HepG2 (cell line): ENCODE data around the gene CEP104. TPM values are rescaled to one million over a fixed set of nuclear protein-coding genes. Genes with fewer than 3 reads are reported as not detected.

Experiments
- ATAC-seq: fragments of 200-7000 bp; cut with Tn5 transposase; 3 replicates; pipeline ENCODE4 v1.9.1; 2020; ENCODE audit warnings: mild to moderate bottlenecking, moderate library complexity
- BruUV-seq: library from RNA; stranded (reverse); fragments of 400-500 nt; replicated peaks from 2 replicates; lab custom pipeline; 2021; lab: Mats Ljungman, UMichigan
- CTCF ChIA-PET: fragments of 300-600 bp; formaldehyde crosslinking; extraction: SDS; loops from one replicate; lab custom pipeline; 2021; ENCODE audit warnings: low total read pairs, inconsistent platforms, low intra/inter-chr PET ratio; lab: Yijun Ruan, JAX
- POLR2A ChIA-PET: fragments of 350-600 bp; sonication (Branson Sonifier 250); formaldehyde crosslinking; loops from one replicate; lab custom pipeline; 2020; ENCODE audit warnings: antibody characterized with exemption, inconsistent platforms; lab: Yijun Ruan, JAX
- DNase-seq: peaks from one replicate; pipeline ENCODE4 v3.0.0-alpha.2; 2015; ENCODE audit warnings: low spot score
- FAIRE-seq: peaks from 3 replicates; lab custom pipeline; 2011; peaks lifted over from hg19 to GRCh38; lab: Jason Lieb, UNC
- H2AFZ ChIP-seq: one replicate; pipeline ENCODE4 v1.6.1; 2011; ENCODE audit warnings: low read length, inconsistent platforms
- H3K27ac ChIP-seq: fragments of 300-600 bp; 3 replicates; pipeline ENCODE4 v1.8.0; 2011; ENCODE audit warnings: mixed run types, mild to moderate bottlenecking, mixed read lengths, low read length, inconsistent platforms; ENCODE audit not compliant: insufficient read depth; ENCODE audit errors: extremely low read length
- H3K27me3 ChIP-seq, 2 experiments: fragments of 200-600 bp in 1 of 2; 2 replicates in 1 of 2; 3 replicates in 1 of 2; pipeline versions ENCODE4 v1.6.0 to v1.8.0; 2011; ENCODE audit warnings: low read length in 2 of 2, mild to moderate bottlenecking in 2 of 2, moderate library complexity in 2 of 2, inconsistent platforms in 1 of 2; ENCODE audit not compliant: insufficient read depth in 2 of 2, control insufficient read depth in 1 of 2
- H3K36me3 ChIP-seq, 2 experiments: fragments of 200-600 bp in 1 of 2; replicated peaks in 1 of 2; 2 replicates in 1 of 2; 3 replicates in 1 of 2; pipeline versions ENCODE4 v1.5.1 to v1.8.0; 2011; ENCODE audit warnings: low read length in 2 of 2, inconsistent platforms in 1 of 2; ENCODE audit not compliant: insufficient read depth in 2 of 2, control insufficient read depth in 1 of 2
- H3K4me1 ChIP-seq: 2 replicates; pipeline ENCODE4 v1.5.1; 2012; ENCODE audit warnings: low read length, inconsistent platforms; ENCODE audit not compliant: insufficient read depth
- H3K4me2 ChIP-seq: 2 replicates; pipeline ENCODE4 v1.6.0; 2011; ENCODE audit warnings: low read depth, low read length, inconsistent platforms
- H3K4me3 ChIP-seq, 3 experiments: fragments of 200-600 bp in 1 of 3; sonication (generic), shearing (Covaris generic) in 1 of 3; replicated peaks in 1 of 3; 2 replicates each; pipeline ENCODE4 v1.5.1; 2011 to 2016; ENCODE audit warnings: low read length in 3 of 3, inconsistent platforms in 2 of 3, low read depth in 2 of 3, mild to moderate bottlenecking in 2 of 3, control low read depth in 1 of 3, mixed read lengths in 1 of 3; ENCODE audit not compliant: insufficient read depth in 1 of 3
- H3K79me2 ChIP-seq: one replicate; pipeline ENCODE4 v1.6.1; 2011; ENCODE audit warnings: low read length, inconsistent platforms; ENCODE audit not compliant: insufficient read depth
- H3K9ac ChIP-seq: 2 replicates; pipeline ENCODE4 v1.6.0; 2011; ENCODE audit warnings: mild to moderate bottlenecking, low read depth, low read length, inconsistent platforms; ENCODE audit not compliant: insufficient read depth
- H3K9me3 ChIP-seq: 2 replicates; pipeline ENCODE4 v1.5.1; 2012; ENCODE audit warnings: mild to moderate bottlenecking, low read length
- H4K20me1 ChIP-seq: 2 replicates; pipeline ENCODE4 v1.6.0; 2011; ENCODE audit warnings: inconsistent platforms, mild to moderate bottlenecking, low read length, moderate library complexity; ENCODE audit not compliant: insufficient read depth
- CENPT ChIP-seq: sonication (generic); formaldehyde crosslinking; IDR thresholded peaks from 2 replicates; pipeline ENCODE4 v1.8.0; 2022; ENCODE audit warnings: low read depth, mild to moderate bottlenecking, moderate library complexity, missing genetic modification reagents
- CSRNP1 ChIP-seq: sonication (generic); formaldehyde crosslinking; IDR thresholded peaks from 2 replicates; pipeline ENCODE4 v1.8.1; 2023; ENCODE audit warnings: mild to moderate bottlenecking, missing genetic modification reagents
- EED ChIP-seq: sonication (generic); formaldehyde crosslinking; IDR thresholded peaks from 2 replicates; pipeline ENCODE4 v1.5.0; 2020; ENCODE audit warnings: mild to moderate bottlenecking, missing genetic modification reagents
- FOSL1 ChIP-seq: sonication (generic); formaldehyde crosslinking; IDR thresholded peaks from 2 replicates; pipeline ENCODE4 v1.9.0; 2021; ENCODE audit warnings: missing genetic modification reagents, borderline replicate concordance
- JUND ChIP-seq: sonication (generic); formaldehyde crosslinking; IDR thresholded peaks from 2 replicates; pipeline ENCODE4 v1.8.0; 2022; ENCODE audit warnings: mild to moderate bottlenecking, missing genetic modification reagents
- RBM39 ChIP-seq: fragments of 200-400 bp; formaldehyde crosslinking; IDR thresholded peaks from one replicate; pipeline ENCODE4 v1.6.1; 2018; ENCODE audit warnings: antibody characterized with exemption, mild to moderate bottlenecking, low read depth, low read length; ENCODE audit not compliant: poor library complexity, severe bottlenecking
- SAFB2 ChIP-seq: sonication (generic); formaldehyde crosslinking; IDR thresholded peaks from 2 replicates; pipeline ENCODE4 v1.5.1; 2020; ENCODE audit warnings: missing genetic modification reagents, low read depth, mild to moderate bottlenecking, borderline replicate concordance
- ZNF205 ChIP-seq: IDR thresholded peaks from 2 replicates; pipeline ENCODE4 v1.6.1; 2018; ENCODE audit warnings: missing biosample characterization, missing genetic modification reagents
- ZNF451 ChIP-seq: sonication (generic); formaldehyde crosslinking; IDR thresholded peaks from 2 replicates; pipeline ENCODE4 v1.5.0; 2020; ENCODE audit warnings: mild to moderate bottlenecking, missing genetic modification reagents
- ZNF570 ChIP-seq: sonication (generic); formaldehyde crosslinking; IDR thresholded peaks from 2 replicates; pipeline ENCODE4 v1.4.0; 2020; ENCODE audit warnings: mild to moderate bottlenecking, missing genetic modification reagents, borderline replicate concordance
- WGBS: methylation state at CpG from one replicate; pipeline ENCODE4 v1.1.6; 2017; ENCODE audit warnings: low lambda C conversion rate; 5-methylcytosine and 5-hydroxymethylcytosine counted together
- in situ Hi-C: cut with HindIII; loops from 2 replicates; pipeline ENCODE4 v1.10.0; 2017; ENCODE audit warnings: low pct_unique_long_range_greater_than_20kb; ENCODE audit not compliant: extremely low pct_ligation_motif_present
- intact Hi-C: fragments of 100-400 bp; cut with micrococcal nuclease; formaldehyde crosslinking; loops from one replicate; pipeline ENCODE4 v1.10.0; 2022; ENCODE audit not compliant: unreplicated experiment
- polyA plus RNA-seq, 8 experiments: library from polyadenylated mRNA; depleted of rRNA in 3 of 8; stranded (reverse) in 7 of 8; unstranded in 1 of 8; fragments of >200 nt; fragmentation: Illumina TruSeq in 4 of 8; extraction: Trizol in 4 of 8; gene quantifications; 2 replicates each; pipeline versions ENCODE4 v1.2.1 to v1.2.3, GENCODE V29; 2011 to 2016; ENCODE audit warnings: low read depth in 4 of 8, missing spikeins in 1 of 8, mixed read lengths in 1 of 8; ENCODE audit not compliant: insufficient read depth in 1 of 8
- total RNA-seq, 5 experiments: library from RNA; depleted of rRNA; stranded (reverse); fragments of >200 nt; fragmentation: Illumina TruSeq; extraction: Trizol; gene quantifications; 2 replicates each; pipeline ENCODE4 v1.2.3, GENCODE V29; 2016; ENCODE audit warnings: low read depth in 1 of 5

Gene CEP104
- total and polyA plus RNA-seq, 2 of the 13 experiments (the other 11 are each of a cell fraction or from before 2014, with no cell fraction given) = 20.4 to 30.1 TPM

GRCh38 chr1:3871451-3871805 is 14.4 kb upstream of the CEP104 start:
- POLR2A ChIA-PET = no interaction called here
- intact Hi-C loops = no loop called here

More at GRCh38 chr1:3871451-3871805, 14.4 kb upstream of the CEP104 start:
- Histone ChIP-seq H3K27me3 (no peaks in the 10 kb centered on the region), H3K36me3 (peaks cover 5 to 11% of the 10 kb centered on the region in 2 experiments; a peak in 3 of 5 replicates)
- TF ChIP-seq RBM39 (no peak), SAFB2 (CRISPR knock-in tag) (no peak), FOSL1 (CRISPR knock-in tag) (no peak), ZNF451 (CRISPR knock-in tag) (no peak), ZNF570 (CRISPR knock-in tag) (no peak), EED (CRISPR knock-in tag) (no peak), JUND (CRISPR knock-in tag) (no peak), CENPT (CRISPR knock-in tag) (no peak), CSRNP1 (CRISPR knock-in tag) (no peak), ZNF205 (CRISPR knock-in tag) (no peak)
- TF ChIP-seq, all 625 proteins: peak for 0
- Histone ChIP-seq H3K4me1 (no peaks in the 10 kb centered on the region), H3K9ac (no peak overlapping the region), H3K4me3 (no peak overlapping the region), H3K27ac (no peak overlapping the region), H3K4me2 (no peak overlapping the region), H4K20me1 (no peaks in the 10 kb centered on the region), H3K79me2 (no peaks in the 10 kb centered on the region), H2AFZ (no peak overlapping the region), H3K9me3 (no peaks in the 10 kb centered on the region)
- no peak for FAIRE-seq
- CTCF ChIA-PET = no interaction called here
- in situ Hi-C loops = no loop called here
- WGBS = 98% methylated on average over 7 of the region's 7 CpGs
- no peak for DNase-seq
- BruUV-seq = no TSS peak
- no peak for ATAC-seq
